Measurements from ENCODE around the gene UBE2O.

- TF ChIP-seq, protein P1, sequence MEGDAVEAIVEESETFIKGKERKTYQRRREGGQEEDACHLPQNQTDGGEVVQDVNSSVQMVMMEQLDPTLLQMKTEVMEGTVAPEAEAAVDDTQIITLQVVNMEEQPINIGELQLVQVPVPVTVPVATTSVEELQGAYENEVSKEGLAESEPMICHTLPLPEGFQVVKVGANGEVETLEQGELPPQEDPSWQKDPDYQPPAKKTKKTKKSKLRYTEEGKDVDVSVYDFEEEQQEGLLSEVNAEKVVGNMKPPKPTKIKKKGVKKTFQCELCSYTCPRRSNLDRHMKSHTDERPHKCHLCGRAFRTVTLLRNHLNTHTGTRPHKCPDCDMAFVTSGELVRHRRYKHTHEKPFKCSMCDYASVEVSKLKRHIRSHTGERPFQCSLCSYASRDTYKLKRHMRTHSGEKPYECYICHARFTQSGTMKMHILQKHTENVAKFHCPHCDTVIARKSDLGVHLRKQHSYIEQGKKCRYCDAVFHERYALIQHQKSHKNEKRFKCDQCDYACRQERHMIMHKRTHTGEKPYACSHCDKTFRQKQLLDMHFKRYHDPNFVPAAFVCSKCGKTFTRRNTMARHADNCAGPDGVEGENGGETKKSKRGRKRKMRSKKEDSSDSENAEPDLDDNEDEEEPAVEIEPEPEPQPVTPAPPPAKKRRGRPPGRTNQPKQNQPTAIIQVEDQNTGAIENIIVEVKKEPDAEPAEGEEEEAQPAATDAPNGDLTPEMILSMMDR (IDR thresholded peaks at IDR 0.05), result no peak
- no peak for TF ChIP-seq POLR2A (IDR thresholded peaks at IDR 0.05)
These were observed 67.7 kb downstream of the UBE2O start for GRCh38 chr17:76384987-76385891.
